Measurements from ENCODE around the gene GOLGA6A.
"Not testable (repeated sequence)": the region's sequence is repeated elsewhere in the genome, so short reads cannot be mapped to it uniquely, and the experiment has no call there.

GOLGA6A gene

DNA sequence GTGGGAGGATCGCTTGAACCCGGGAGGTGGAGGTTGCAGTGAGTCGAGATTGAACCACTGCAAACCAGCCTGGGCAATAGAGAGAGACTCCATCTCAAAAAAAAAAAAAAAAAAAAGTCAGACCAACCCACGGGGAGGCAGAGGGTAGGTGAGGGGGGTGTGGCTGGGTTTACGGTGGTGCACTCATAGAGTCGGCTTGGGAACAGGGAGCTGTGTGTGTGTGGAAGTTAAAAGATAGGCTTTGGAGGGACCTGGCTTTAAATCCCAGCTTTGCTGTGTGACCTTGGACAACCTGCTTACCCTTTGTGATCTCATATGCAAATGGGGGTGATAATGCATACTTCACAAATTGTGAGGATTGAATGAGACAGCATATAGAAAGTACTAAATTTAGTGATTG is 38.1 kb upstream of the GOLGA6A start:
- Histone ChIP-seq H3K27ac (ENCODE audit: low read depth, low read length) (no peak overlapping the region), H3K9me2 (replicated peaks; ENCODE audit: insufficient read depth, low read length) (no peaks in the 10 kb centered on the region), H2AFZ (ENCODE audit: low read depth, low read length, severe bottlenecking) (no peak overlapping the region), H3K27me3 (ENCODE audit: low read length) (no peaks in the 10 kb centered on the region), H3K79me2 (ENCODE audit: insufficient read depth, low read length) (no peaks in the 10 kb centered on the region), H3K9me3 (ENCODE audit: insufficient read depth, low read length) (no peaks in the 10 kb centered on the region), H3K4me2 (ENCODE audit: low read depth, low read length, poor library complexity, severe bottlenecking) (no peak overlapping the region), H3K9ac (ENCODE audit: low read length) (no peak overlapping the region), H3F3A (ENCODE audit: insufficient read depth) (no peaks in the 10 kb centered on the region), H3K36me3 (ENCODE audit: low read length) (no peaks in the 10 kb centered on the region), H3K4me3 (ENCODE audit: insufficient read depth, low read length, poor library complexity, severe bottlenecking) (no peak overlapping the region), H4K20me1 (ENCODE audit: low read depth, low read length) (no peaks in the 10 kb centered on the region)
- TF ChIP-seq, protein P1, sequence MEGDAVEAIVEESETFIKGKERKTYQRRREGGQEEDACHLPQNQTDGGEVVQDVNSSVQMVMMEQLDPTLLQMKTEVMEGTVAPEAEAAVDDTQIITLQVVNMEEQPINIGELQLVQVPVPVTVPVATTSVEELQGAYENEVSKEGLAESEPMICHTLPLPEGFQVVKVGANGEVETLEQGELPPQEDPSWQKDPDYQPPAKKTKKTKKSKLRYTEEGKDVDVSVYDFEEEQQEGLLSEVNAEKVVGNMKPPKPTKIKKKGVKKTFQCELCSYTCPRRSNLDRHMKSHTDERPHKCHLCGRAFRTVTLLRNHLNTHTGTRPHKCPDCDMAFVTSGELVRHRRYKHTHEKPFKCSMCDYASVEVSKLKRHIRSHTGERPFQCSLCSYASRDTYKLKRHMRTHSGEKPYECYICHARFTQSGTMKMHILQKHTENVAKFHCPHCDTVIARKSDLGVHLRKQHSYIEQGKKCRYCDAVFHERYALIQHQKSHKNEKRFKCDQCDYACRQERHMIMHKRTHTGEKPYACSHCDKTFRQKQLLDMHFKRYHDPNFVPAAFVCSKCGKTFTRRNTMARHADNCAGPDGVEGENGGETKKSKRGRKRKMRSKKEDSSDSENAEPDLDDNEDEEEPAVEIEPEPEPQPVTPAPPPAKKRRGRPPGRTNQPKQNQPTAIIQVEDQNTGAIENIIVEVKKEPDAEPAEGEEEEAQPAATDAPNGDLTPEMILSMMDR (IDR thresholded peaks at IDR 0.05; ENCODE audit: insufficient read depth, low read length, poor library complexity, severe bottlenecking) = no peak
- no peak for TF ChIP-seq EZH2phosphoT487 (conservative IDR thresholded peaks at IDR 0.05; ENCODE audit: low read length)

DNA sequence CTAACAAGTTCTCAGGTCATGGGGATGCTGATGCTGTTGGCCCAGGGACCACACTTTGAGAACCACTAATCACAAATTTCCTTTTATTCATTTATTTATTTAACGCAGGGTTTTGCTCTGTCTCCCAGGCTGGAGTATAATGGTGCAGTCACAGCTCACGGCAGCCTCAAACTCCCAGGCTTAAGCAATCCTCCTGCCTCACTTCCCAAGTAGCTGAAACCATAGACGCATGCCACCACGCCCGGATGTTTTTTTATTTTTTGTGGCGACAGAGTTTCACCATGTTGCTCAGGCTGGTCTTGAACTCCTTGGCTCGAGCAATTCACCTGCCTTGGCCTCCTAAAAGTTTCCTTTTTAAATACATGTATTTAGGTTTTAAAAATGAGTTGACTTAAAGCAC is 27.4 kb upstream of the GOLGA6A start:
- no peaks in the 10 kb centered on the region for H3K9me2 ChIP-seq (replicated peaks; ENCODE audit: insufficient read depth, low read length)

DNA sequence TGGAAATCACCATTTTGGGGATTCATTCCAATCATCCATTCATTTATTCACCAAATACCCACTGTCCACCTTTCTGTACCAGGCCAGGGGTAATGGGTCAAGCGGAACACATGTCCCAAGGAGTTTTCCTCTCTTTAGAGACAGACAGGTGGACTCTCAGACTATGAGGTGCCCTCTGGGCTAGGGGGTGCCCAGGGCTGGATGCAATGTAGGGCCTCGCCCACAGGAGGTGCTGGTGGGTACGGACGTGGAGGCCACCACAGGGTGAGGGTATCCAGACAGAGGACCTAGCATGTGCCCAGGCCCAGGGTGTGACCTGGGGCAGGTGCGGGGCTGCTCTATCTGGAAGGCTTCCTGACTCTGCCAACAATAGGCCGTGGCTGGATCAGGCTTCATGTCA is 26.3 kb upstream of the GOLGA6A start:
- H3K9me2 ChIP-seq (replicated peaks; ENCODE audit: insufficient read depth, low read length); H3K4me3 ChIP-seq (ENCODE audit: insufficient read depth, low read length, poor library complexity, severe bottlenecking); H3K9ac ChIP-seq (ENCODE audit: low read length); H2AFZ ChIP-seq (ENCODE audit: low read depth, low read length, severe bottlenecking); H3F3A ChIP-seq (ENCODE audit: insufficient read depth); H3K9me3 ChIP-seq (ENCODE audit: insufficient read depth, low read length); H3K4me2 ChIP-seq (ENCODE audit: low read depth, low read length, poor library complexity, severe bottlenecking); H3K27ac ChIP-seq (ENCODE audit: low read depth, low read length); H4K20me1 ChIP-seq (ENCODE audit: low read depth, low read length); H3K36me3 ChIP-seq (ENCODE audit: low read length); H3K27me3 ChIP-seq (ENCODE audit: low read length); H3K79me2 ChIP-seq (ENCODE audit: insufficient read depth, low read length): not testable (repeated sequence)

More for the DNA sequence above, 27.4 kb upstream of the GOLGA6A start:
- Histone ChIP-seq H3K27me3 (ENCODE audit: low read length) (no peaks in the 10 kb centered on the region), H4K20me1 (ENCODE audit: low read depth, low read length) (no peaks in the 10 kb centered on the region), H3K27ac (ENCODE audit: low read depth, low read length) (no peak overlapping the region), H3K9me3 (ENCODE audit: insufficient read depth, low read length) (no peaks in the 10 kb centered on the region), H3K4me3 (ENCODE audit: insufficient read depth, low read length, poor library complexity, severe bottlenecking) (no peak overlapping the region), H3K36me3 (ENCODE audit: low read length) (no peaks in the 10 kb centered on the region), H3F3A (ENCODE audit: insufficient read depth) (no peaks in the 10 kb centered on the region), H3K4me2 (ENCODE audit: low read depth, low read length, poor library complexity, severe bottlenecking) (no peak overlapping the region), H2AFZ (ENCODE audit: low read depth, low read length, severe bottlenecking) (no peak overlapping the region), H3K79me2 (ENCODE audit: insufficient read depth, low read length) (no peaks in the 10 kb centered on the region), H3K9ac (ENCODE audit: low read length) (no peak overlapping the region)
- no peak for TF ChIP-seq EZH2phosphoT487 (conservative IDR thresholded peaks at IDR 0.05; ENCODE audit: low read length)
- TF ChIP-seq, protein P1 (IDR thresholded peaks at IDR 0.05; ENCODE audit: insufficient read depth, low read length, poor library complexity, severe bottlenecking) = no peak

DNA sequence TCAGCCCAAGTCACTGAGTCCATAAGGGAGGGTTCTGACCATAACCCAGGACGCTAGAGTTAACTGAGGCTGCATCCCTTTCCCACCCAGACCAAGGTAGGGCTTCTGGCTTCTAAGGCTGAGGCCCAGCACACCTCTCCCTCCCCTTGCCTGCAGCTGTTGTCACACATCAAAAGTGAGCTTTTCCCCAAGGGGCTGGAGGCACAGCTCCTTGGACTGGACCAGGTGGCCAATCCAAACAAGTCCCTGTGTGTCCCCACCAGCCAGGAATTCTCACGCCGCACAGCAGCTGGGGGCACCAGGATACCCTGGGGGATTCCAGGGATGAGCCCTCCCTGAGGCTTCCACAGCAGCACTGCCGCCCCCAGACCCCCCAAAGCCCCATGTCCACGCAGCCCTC is 25.8 kb upstream of the GOLGA6A start:
- Histone ChIP-seq H4K20me1 (ENCODE audit: low read depth, low read length) (no peaks in the 10 kb centered on the region), H3K4me3 (ENCODE audit: insufficient read depth, low read length, poor library complexity, severe bottlenecking) (no peak overlapping the region), H3K9me3 (ENCODE audit: insufficient read depth, low read length) (no peaks in the 10 kb centered on the region), H2AFZ (ENCODE audit: low read depth, low read length, severe bottlenecking) (no peak overlapping the region), H3K27ac (ENCODE audit: low read depth, low read length) (no peak overlapping the region), H3K4me2 (ENCODE audit: low read depth, low read length, poor library complexity, severe bottlenecking) (no peak overlapping the region), H3F3A (ENCODE audit: insufficient read depth) (no peaks in the 10 kb centered on the region), H3K9me2 (replicated peaks; ENCODE audit: insufficient read depth, low read length) (no peaks in the 10 kb centered on the region), H3K9ac (ENCODE audit: low read length) (no peak overlapping the region), H3K27me3 (ENCODE audit: low read length) (no peaks in the 10 kb centered on the region), H3K79me2 (ENCODE audit: insufficient read depth, low read length) (no peaks in the 10 kb centered on the region), H3K36me3 (ENCODE audit: low read length) (no peaks in the 10 kb centered on the region)
- TF ChIP-seq EZH2phosphoT487 (conservative IDR thresholded peaks at IDR 0.05; ENCODE audit: low read length) = no peak
- TF ChIP-seq, protein P1 (IDR thresholded peaks at IDR 0.05; ENCODE audit: insufficient read depth, low read length, poor library complexity, severe bottlenecking) = no peak

DNA sequence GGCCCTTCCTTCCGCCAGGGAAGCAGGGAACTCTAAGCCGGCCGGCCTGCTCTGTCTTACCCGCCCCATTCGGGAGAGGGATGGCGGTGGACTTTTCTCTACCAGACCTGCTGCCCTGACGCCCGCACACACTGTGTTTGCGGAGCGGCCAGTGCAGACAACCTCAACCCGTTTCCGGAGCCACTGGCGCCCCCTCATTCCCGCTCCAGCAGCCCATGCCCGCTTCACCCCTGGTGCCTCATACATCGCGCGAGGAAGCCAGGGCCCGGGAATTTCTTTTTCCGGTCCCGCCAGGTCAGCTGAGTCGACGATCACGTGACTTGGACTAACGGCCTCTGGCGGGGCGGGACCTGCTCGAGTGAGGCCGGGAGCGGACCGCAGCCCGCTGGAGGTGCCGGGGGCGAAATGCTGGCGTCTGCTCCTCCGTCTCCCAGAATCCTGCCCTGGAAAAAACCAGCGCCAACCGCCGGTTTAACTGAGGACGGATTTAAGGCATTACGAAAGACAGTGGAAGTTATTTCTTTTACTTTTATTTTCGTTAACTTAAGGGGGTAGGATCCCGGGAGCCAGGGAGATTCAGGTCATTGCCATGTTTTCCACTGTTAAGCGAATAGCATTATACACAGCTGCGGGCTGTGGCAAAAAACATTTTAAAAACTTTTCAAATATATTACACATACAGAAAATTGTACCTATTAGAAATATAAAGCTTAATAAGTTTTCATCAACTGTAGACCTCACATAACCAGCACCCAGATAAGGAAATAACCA is 17.8 kb upstream of the GOLGA6A start:
- not testable (repeated sequence) for H3K79me2 ChIP-seq (ENCODE audit: insufficient read depth, low read length); H3K36me3 ChIP-seq (ENCODE audit: low read length); H2AFZ ChIP-seq (ENCODE audit: low read depth, low read length, severe bottlenecking); H4K20me1 ChIP-seq (ENCODE audit: low read depth, low read length); H3K9me2 ChIP-seq (replicated peaks; ENCODE audit: insufficient read depth, low read length); H3K9me3 ChIP-seq (ENCODE audit: insufficient read depth, low read length); H3K27ac ChIP-seq (ENCODE audit: low read depth, low read length); H3K27me3 ChIP-seq (ENCODE audit: low read length); H3F3A ChIP-seq (ENCODE audit: insufficient read depth)
- Histone ChIP-seq H3K4me2 (ENCODE audit: low read depth, low read length, poor library complexity, severe bottlenecking) (peak overlapping the region; percentile 33), H3K9ac (ENCODE audit: low read length) (peak overlapping the region; percentile 22; the same call in 1 of the 2 replicates), H3K4me3 (ENCODE audit: insufficient read depth, low read length, poor library complexity, severe bottlenecking) (peak overlapping the region; percentile 34)

Data from SU-DHL-6 (cell line).